ENCODE data around the gene FYB2. TPM values are rescaled to one million over a fixed set of nuclear protein-coding genes. Genes with fewer than 3 reads are reported as not detected.

FYB2 gene
- total RNA-seq, 1 experiment from 2014 or later, result not detected

GRCh38 chr1:56670350-56670749, 148.9 kb downstream of the FYB2 start:
- DNase-seq (ENCODE audit: low read depth, low spot score) (no peak), ATAC-seq (no peak)
- TF ChIP-seq ZNF274 (IDR thresholded peaks at IDR 0.05; ENCODE audit: low read depth, low read length), result no peak
- TF ChIP-seq TCF7L2 (IDR thresholded peaks at IDR 0.05; ENCODE audit: borderline replicate concordance, extremely low read depth, insufficient read depth, insufficient read length), result no peak
- no peak for TF ChIP-seq FOSL1 (IDR thresholded peaks at IDR 0.05; ENCODE audit: low read depth)
- no peak for TF ChIP-seq RAD21 (IDR thresholded peaks at IDR 0.05; ENCODE audit: low read depth)
- no peak for TF ChIP-seq POLR2A (IDR thresholded peaks at IDR 0.05; ENCODE audit: borderline replicate concordance, extremely low read depth, insufficient read depth, insufficient read length)
- H3K27ac ChIP-seq (ENCODE audit: low read depth, low read length), result no peak overlapping the region
- H4K20me1 ChIP-seq (ENCODE audit: insufficient read depth), result no peaks in the 10 kb centered on the region
- H3K9ac ChIP-seq (ENCODE audit: low read length), result no peak overlapping the region
- BruUV-seq (replicated peaks), result no TSS peak
- H3K4me3 ChIP-seq (replicated peaks in 1 of 2; ENCODE audit: low read depth in 1 of 2, low read length in 2 of 2), result no peak overlapping the region
- peaks cover 32% of the 10 kb centered on the region for H3K27me3 ChIP-seq (ENCODE audit: insufficient read depth, low read length)
- CTCF ChIA-PET, result no interaction called here
- H3K4me2 ChIP-seq (ENCODE audit: low read length), result no peak overlapping the region
- H3K4me1 ChIP-seq (ENCODE audit: control insufficient read depth in 1 of 2, insufficient read depth in 2 of 2, low read length in 2 of 2), result no peaks in the 10 kb centered on the region
- H3K79me2 ChIP-seq (ENCODE audit: insufficient read depth, low read length), result no peaks in the 10 kb centered on the region
- POLR2A ChIA-PET, result no interaction called here
- no peaks in the 10 kb centered on the region for H3K9me3 ChIP-seq (ENCODE audit: control insufficient read depth in 1 of 2, insufficient read depth in 1 of 2, low read depth in 1 of 2, low read length in 2 of 2)
- no peaks in the 10 kb centered on the region for H3K9me2 ChIP-seq (ENCODE audit: insufficient read depth)
- RAD21 ChIA-PET (ENCODE audit: low non-redundant PET in 1 of 2, low total read pairs in 2 of 2, uncharacterized antibody in 2 of 2, unreplicated experiment in 2 of 2), result no interaction called here
- H3K36me3 ChIP-seq (ENCODE audit: control insufficient read depth in 1 of 2, insufficient read depth in 2 of 2, low read length in 2 of 2), result no peaks in the 10 kb centered on the region
- intact Hi-C loops (cut with micrococcal nuclease), result no loop called here
- H2AFZ ChIP-seq (ENCODE audit: low read depth, low read length, poor library complexity, severe bottlenecking), result no peak overlapping the region

Other genes starting within 250 kb of the FYB2 start
- gene PLPP3, start 239.8 kb downstream of the FYB2 start, total RNA-seq (2021; ENCODE audit: unreplicated experiment), result 3.4 TPM
- 1.6 TPM for gene PRKAA2, start 174.1 kb downstream of the FYB2 start, total RNA-seq (2021; ENCODE audit: unreplicated experiment)
- gene C8A, start 35.4 kb upstream of the FYB2 start, total RNA-seq (2021; ENCODE audit: unreplicated experiment), result 0.10 TPM
- 0.10 TPM for gene C8B, start 146.6 kb upstream of the FYB2 start, total RNA-seq (2021; ENCODE audit: unreplicated experiment)